ENCODE measurements around the gene DAPK2. TPM values are rescaled to one million over a fixed set of nuclear protein-coding genes. Genes with fewer than 3 reads are reported as not detected.

DAPK2 gene
- total and polyA plus RNA-seq, 2 of the 4 experiments (the other 2 are of a cell fraction) = 0.34 to 0.36 TPM

DNA sequence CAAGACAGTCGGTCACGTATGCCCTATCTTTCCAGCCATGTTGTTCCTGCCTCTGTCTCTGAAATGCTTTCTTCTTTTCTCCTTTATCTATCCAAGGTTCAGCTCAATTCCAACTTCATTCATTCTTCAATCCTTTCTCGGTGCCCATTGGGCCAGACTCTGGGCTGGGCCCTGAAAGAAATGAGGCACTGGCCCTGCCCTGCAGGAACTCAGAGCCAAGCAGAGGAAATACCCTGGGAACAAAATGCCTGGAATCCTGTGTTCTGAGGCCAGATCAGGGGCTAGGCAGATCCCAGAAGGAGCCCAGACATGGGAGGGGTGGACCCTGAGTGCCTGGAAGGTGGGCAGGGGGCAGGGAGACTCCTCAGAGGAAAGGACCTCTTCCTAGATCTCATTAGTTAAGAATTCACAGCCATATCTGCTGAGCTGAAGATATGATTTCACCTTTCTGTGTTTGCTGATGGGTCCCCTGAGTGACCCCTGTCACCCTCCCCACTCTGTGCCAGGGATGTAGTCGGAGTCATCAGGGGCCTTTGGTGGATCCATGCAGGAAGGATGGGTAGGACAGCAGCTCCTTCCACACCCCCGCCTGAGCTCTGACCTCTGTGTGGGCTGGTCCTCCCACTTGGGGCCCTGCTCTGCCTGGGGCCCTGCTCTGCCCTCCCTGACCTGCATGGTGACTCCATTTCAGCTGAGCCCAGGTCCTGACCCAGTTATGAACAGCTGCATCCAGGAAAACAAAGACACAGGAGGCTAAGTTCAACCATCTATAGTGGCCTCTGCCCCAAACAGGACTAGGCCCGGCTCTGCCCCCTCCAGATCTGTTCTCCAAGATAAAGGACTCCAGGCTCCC, 5.3 kb upstream of the DAPK2 start (continued):
- TF ChIP-seq RFX5 (IDR thresholded peaks at IDR 0.05; ENCODE audit: low read depth, low read length) = no peak

DNA sequence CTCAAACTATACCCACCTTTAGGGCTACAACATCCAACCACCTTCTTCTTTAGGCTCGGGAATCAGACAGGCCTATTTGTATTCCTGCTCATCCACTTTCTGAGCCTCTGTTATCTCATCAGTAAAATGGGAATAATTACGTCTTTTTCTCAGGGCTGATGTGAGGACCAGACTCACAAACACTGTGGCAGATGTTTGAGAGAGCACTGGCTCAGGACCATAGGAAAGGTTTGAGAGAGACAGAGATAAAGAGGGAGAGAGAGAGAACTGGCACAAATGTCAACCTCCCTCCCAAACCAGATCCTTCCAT, 4.8 kb upstream of the DAPK2 start:
- H3K14ac ChIP-seq (replicated peaks; ENCODE audit: low read depth, low read length) = no peak overlapping the region
- no peak overlapping the region for H3K4me3 ChIP-seq (ENCODE audit: insufficient read depth, low read depth, low read length)
- H3K27me3 ChIP-seq (ENCODE audit: control insufficient read depth, insufficient read depth, low read length) = peaks cover 31% of the 10 kb centered on the region
- no peak overlapping the region for H4K91ac ChIP-seq (ENCODE audit: insufficient read depth, low read depth, low read length)
- no CpG with 5 or more reads among the region's 2 CpGs for WGBS, 2 experiments (ENCODE audit: extremely low coverage in 2 of 2, insufficient read length in 1 of 2)
- 0 out of 2 replicates have a peak, but pooled peaks cover 2% of the 10 kb centered on the region for H3K9me1 ChIP-seq (ENCODE audit: insufficient read depth, low read length)
- dilution Hi-C loops (cut with HindIII; ENCODE audit: low sequenced_read_pairs, unreplicated experiment) (no loop called here), in situ Hi-C loops (cut with MboI; ENCODE audit: low sequenced_read_pairs) (loop anchor here (25.0 kb wide), 2 partner anchors 414 to 764 kb away; partner anchors contain the start of gene APH1B), intact Hi-C loops (cut with micrococcal nuclease) (no loop called here)
- ATAC-seq (ENCODE audit: low read depth) (no peak), DNase-seq (no peak)
- H3K9ac ChIP-seq (ENCODE audit: low read depth, low read length) = no peak overlapping the region
- no peak overlapping the region for H2AK9ac ChIP-seq (replicated peaks; ENCODE audit: low read depth, low read length, poor library complexity)
- H3K79me1 ChIP-seq (ENCODE audit: low read depth in 1 of 2, low read length in 2 of 2) = no peaks in the 10 kb centered on the region
- no peak overlapping the region for H2BK15ac ChIP-seq (ENCODE audit: low read depth, low read length)
- ChIA-PET POLR2A (ENCODE audit: unreplicated experiment) (no interaction called here), CTCF (no interaction called here)
- no peak overlapping the region for H3K18ac ChIP-seq (ENCODE audit: low read depth, low read length)
- no peak overlapping the region for H2BK20ac ChIP-seq (ENCODE audit: low read depth, low read length)
- peaks cover 1% of the 10 kb centered on the region; the same call in 1 of the 2 replicates for H3K4me1 ChIP-seq (ENCODE audit: control insufficient read depth, insufficient read depth, low read length)
- no peak overlapping the region for H3K23ac ChIP-seq (ENCODE audit: low read depth, low read length)
- BruUV-seq (replicated peaks) = no TSS peak
- H2AK5ac ChIP-seq (ENCODE audit: low read depth, low read length) = no peak overlapping the region
- no peak overlapping the region for H4K5ac ChIP-seq (ENCODE audit: low read depth, low read length)
- no peaks in the 10 kb centered on the region; the same call in 1 of the 2 replicates for H4K20me1 ChIP-seq (ENCODE audit: insufficient read depth, low read length)
- no peak overlapping the region for H2BK120ac ChIP-seq (ENCODE audit: low read depth, low read length)
- H3K27ac ChIP-seq (ENCODE audit: insufficient read depth, low read length) = no peak overlapping the region
- H3K56ac ChIP-seq (ENCODE audit: extremely low read depth, insufficient read depth, low read length) = no peak overlapping the region
- no peak overlapping the region for H4K8ac ChIP-seq (ENCODE audit: low read depth in 2 of 2, low read length in 2 of 2)
- H3K36me3 ChIP-seq (ENCODE audit: control insufficient read depth, insufficient read depth, low read length) = no peaks in the 10 kb centered on the region
- no peak overlapping the region for H3K4me2 ChIP-seq (ENCODE audit: low read depth, low read length)
- no peak overlapping the region for H2BK5ac ChIP-seq (ENCODE audit: low read depth, low read length, poor library complexity, severe bottlenecking)
- H3K4ac ChIP-seq (ENCODE audit: low read depth, low read length) = no peak overlapping the region
- H2AFZ ChIP-seq (replicated peaks; ENCODE audit: low read length, poor library complexity) = no peak overlapping the region
- H3K9me3 ChIP-seq (ENCODE audit: control insufficient read depth, insufficient read depth, low read length) = no peaks in the 10 kb centered on the region
- TF ChIP-seq RCOR1 (IDR thresholded peaks at IDR 0.05; ENCODE audit: insufficient replicate concordance, low read length) (no peak), CEBPB (IDR thresholded peaks at IDR 0.05; ENCODE audit: low read depth, low read length) (no peak), NFE2L2 (IDR thresholded peaks at IDR 0.05; ENCODE audit: low read depth, low read length) (no peak), MAZ (IDR thresholded peaks at IDR 0.05; ENCODE audit: borderline replicate concordance, low read depth, low read length) (no peak), MXI1 (IDR thresholded peaks at IDR 0.05; ENCODE audit: borderline replicate concordance, low read depth, low read length) (no peak), SMC3 (IDR thresholded peaks at IDR 0.05; ENCODE audit: low read depth, low read length) (no peak), BHLHE40 (IDR thresholded peaks at IDR 0.05; ENCODE audit: low read depth, low read length) (no peak), POLR2A (IDR thresholded peaks at IDR 0.05; ENCODE audit: low read depth, low read length) (no peak), MAFK (IDR thresholded peaks at IDR 0.05; ENCODE audit: low read depth, low read length) (no peak), RFX5 (IDR thresholded peaks at IDR 0.05; ENCODE audit: low read depth, low read length) (no peak), FOS (IDR thresholded peaks at IDR 0.05; ENCODE audit: low read depth, low read length) (no peak)
- TF ChIP-seq, protein P1, sequence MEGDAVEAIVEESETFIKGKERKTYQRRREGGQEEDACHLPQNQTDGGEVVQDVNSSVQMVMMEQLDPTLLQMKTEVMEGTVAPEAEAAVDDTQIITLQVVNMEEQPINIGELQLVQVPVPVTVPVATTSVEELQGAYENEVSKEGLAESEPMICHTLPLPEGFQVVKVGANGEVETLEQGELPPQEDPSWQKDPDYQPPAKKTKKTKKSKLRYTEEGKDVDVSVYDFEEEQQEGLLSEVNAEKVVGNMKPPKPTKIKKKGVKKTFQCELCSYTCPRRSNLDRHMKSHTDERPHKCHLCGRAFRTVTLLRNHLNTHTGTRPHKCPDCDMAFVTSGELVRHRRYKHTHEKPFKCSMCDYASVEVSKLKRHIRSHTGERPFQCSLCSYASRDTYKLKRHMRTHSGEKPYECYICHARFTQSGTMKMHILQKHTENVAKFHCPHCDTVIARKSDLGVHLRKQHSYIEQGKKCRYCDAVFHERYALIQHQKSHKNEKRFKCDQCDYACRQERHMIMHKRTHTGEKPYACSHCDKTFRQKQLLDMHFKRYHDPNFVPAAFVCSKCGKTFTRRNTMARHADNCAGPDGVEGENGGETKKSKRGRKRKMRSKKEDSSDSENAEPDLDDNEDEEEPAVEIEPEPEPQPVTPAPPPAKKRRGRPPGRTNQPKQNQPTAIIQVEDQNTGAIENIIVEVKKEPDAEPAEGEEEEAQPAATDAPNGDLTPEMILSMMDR (conservative IDR thresholded peaks at IDR 0.05; ENCODE audit: low read depth, low read length) = no peak
- TF ChIP-seq, protein P2, sequence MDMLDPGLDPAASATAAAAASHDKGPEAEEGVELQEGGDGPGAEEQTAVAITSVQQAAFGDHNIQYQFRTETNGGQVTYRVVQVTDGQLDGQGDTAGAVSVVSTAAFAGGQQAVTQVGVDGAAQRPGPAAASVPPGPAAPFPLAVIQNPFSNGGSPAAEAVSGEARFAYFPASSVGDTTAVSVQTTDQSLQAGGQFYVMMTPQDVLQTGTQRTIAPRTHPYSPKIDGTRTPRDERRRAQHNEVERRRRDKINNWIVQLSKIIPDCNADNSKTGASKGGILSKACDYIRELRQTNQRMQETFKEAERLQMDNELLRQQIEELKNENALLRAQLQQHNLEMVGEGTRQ (IDR thresholded peaks at IDR 0.05; ENCODE audit: low read depth, low read length) = no peak
